AG20443 (cell line): Measurements from ENCODE around the gene CCR9.

Source experiments
- DNase-seq: peaks from one replicate; pipeline ENCODE4 v3.0.0; 2012; ENCODE audit warnings: low spot score, mixed read lengths

The CCR9 gene

DNA sequence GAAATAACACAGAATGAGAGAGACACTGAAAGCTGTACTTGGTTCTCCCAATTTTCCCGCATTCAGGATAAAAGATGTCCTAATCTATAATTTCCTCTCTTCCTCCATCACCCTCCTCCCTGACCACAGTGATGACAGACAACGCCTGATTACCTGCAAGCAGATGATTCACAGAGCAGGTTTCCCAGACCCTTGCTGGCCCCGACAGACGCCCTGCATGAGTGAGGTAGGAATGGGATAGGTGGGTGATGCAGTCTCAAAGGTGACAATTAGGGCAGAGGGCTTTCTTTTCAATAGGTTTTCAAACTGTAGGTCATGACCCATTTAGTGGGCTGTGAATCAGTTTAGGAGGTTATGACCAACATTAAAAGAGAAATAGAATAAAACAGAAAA lies 51.7 kb downstream of the CCR9 start:
- DNase-seq, result no peak

DNA sequence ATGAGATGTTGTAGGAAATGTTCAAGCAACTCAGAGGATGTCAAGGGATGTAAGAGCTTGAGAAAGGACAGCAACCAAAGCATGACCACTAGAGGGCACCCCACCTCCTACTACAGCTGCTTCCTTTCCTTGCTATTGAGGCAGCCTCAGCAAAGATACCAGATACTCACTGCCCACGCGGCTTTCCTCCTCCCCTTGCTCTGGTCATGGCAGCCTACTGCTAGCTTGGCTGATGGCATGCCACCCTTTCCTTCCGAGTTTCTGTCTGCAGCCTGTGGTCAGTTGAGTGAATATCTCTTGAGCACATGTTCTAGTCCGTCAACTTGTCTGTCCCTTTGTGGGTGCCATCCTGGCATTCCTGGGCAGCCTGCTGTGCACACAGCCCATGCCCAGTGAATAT lies 52.5 kb downstream of the CCR9 start:
- DNase-seq, result peak; percentile 84

DNA sequence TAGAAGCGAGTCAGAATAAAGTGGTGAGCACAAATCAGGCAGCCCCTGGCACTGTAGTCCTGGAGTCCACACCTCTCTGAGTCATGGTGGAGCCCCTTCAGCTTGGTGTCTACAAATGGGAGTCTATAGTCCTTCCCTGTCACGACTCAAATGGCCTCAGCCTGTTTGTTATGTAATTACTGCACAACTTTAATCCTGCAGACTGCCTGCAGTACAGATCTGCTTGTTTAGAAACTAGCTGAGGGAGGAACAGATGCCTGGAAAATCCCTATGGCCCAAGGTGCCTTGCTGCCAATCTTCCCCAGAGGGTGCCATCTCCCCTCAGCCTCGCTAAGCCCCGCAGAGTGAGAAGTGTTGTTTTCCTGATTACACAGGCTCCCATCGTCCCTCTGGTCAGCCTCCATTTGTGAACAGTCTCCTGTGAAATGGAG lies 53.0 kb downstream of the CCR9 start:
- DNase-seq, result no peak

DNA sequence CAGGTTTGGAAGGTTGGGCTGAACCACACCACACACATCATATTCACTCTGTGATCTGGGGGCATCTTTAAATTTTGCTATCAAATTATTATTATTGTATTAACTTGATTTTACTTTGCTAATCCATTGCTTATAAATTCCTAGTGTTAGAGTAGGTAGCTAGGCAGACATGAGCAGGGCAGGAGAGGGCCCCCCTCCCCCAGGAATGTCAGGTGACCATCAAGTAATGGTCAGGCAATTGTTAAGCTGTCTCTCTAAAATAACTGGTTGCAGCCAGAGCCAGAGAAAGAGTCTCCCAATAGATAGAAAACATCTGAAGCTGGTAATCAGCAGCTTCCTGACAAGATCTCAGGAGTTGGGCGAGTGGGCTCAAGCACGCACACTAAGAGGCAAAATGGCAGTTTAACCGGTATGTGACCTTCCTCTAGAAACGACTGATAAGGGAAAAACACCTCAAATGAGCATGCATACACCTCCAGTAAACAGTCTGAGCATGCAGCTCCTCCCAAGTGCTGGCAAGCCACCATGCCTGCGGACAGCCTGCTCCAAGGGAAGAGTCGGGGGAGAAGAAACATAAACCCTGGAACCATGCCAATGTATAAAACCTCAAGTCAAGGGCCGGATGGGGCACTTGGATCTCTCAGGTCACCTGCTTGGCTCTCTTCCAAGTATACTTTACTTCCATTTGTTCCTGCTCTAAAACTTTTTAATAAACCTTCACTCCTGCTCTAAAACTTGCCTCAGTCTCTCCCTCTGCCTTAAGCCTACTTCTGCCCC lies 53.8 kb downstream of the CCR9 start:
- DNase-seq, result no peak

DNA sequence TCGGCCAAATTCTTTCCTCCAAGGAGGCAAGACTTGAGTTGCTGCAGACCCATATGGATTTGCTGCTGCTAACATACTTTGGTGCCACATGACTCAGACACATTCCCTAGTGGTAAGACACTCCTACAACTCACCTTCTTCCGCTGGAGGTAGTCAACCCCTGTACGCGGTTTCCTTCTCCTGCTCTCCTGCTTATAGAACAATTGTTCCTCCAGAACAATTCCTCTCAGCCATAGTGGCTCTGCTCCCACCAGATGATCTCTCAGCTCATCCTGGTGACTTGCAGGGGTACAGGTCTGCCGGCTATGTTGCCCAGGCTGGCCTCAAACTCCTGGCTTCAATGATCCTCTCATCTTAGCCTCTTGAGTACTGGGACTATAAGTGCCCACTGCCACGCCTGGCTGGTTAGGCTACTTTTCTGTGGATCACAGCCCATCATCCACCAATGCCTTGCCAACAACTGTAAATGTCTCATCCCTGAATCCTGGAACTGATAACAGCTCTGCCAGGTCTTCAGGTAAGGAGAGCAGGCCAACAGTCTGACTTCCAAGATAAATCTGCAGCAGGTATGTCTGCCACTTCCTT lies 54.5 kb downstream of the CCR9 start:
- DNase-seq, result no peak

DNA sequence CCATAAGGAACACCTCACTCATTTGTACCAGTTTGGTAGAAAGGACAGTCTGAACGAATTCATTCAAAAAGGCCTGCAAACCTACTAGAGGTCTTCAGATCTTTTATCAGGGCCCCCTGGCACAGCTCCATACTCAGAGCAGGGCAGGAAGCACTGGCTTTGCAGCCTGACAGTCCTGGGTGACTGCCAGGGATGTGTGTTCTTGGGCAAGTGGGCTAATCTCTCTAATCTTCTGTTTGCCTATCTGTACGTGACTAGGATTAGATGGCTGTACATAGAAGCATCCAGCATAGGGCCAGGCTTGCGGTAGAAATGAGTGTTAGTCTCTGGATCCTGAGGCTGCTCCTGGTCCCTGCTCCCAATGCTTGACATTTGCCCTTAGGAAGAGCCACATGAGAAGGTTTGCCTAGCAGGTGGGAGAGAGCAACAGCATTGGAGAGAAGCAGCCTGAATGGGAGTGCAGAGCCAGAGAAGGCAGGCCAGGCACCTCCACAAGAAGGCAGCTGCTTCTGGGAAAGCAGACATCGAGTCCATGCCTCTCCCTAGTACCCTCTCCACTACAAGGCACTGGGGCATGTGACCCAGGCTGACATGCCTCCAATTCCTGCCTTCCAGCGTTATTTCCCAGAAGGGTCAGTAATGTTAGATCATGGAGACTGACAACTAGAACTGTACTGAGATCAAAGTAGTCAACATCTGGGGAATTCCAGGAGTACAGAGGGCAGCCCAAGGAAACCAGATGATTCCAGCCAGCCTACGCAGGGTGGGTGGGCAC lies 55.9 kb downstream of the CCR9 start:
- no peak for DNase-seq

DNA sequence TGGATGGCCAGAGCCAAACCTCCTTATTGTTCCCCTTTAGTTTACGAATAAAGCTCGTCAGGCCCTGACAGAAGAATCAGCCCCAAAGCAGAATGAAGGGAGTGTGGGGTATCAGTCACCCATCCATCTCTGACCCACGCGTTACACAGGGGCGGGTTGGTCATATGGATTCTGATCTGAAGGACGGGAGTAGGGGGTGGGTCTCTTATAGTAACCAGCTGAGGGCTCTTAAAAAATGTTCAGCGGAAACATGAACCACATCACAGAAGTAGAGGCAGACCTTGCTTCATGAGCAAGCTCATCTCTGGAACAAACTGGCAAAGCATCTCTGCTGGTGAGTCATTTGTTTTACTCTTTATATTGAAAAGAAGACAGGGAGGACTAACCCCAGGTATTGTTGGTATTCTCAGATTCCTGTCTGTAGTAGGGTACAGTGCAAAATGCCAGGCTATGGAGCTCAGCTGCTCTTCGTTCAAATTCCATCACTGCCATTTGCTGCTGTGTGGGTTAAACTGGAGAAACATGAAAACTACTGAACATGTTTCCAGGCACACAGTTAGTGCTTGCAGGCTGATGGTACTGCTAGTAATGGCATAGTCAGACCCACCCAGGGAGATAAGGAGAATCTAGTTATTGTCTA lies 57.0 kb downstream of the CCR9 start, which contains the start of gene CXCR6:
TSS of gene CXCR6 (plus strand) at position 258 of the 640 bp plus-strand sequence. CDS start 3,018 bp downstream, outside the sequence.
- no peak for DNase-seq

DNA sequence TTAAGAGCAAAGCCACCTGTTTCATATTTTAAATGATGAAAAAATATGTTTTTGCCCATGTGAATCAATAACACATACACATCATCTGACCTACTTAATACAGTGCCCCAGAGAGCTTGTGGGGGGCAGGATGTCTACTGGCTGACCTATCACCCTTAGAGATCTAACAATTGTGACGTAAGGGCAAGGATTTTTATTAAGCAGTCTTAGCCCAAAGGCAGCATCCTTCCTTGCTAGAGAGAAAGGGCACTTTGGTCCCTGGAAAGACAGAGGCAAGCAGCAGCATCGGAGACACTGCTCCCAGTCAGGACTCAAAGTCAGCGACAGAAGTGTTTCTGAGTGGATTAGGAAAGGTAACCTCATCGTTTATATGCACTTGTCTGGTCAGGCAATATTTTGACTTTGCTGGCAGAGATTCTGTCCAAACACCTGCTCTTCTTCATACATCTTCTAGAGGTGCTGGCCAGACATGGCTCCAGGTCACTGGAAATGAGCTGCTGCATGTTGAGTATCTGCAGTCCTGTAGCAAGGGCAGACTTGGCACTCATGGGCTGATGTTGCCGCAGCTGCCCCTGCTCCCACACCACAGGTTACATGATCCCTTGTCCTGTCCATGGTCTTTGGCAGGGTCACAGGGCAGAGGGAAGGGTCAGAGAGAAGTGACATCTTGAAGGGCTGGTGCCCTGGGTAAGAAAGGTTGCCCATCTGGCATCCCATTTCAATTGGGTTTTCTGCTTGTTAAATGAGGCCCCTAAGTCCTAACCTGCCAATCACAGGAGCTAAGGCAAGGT lies 58.7 kb downstream of the CCR9 start:
- no peak for DNase-seq

DNA sequence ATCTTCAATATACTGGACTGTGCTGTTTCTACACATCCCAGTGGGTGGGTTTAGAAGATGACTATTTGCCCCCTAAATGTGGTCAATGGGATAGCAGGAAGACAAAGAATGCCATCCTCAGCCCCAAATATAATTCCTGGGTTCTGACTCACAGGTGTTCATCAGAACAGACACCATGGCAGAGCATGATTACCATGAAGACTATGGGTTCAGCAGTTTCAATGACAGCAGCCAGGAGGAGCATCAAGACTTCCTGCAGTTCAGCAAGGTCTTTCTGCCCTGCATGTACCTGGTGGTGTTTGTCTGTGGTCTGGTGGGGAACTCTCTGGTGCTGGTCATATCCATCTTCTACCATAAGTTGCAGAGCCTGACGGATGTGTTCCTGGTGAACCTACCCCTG lies 60.0 kb downstream of the CCR9 start:
- no peak for DNase-seq

DNA sequence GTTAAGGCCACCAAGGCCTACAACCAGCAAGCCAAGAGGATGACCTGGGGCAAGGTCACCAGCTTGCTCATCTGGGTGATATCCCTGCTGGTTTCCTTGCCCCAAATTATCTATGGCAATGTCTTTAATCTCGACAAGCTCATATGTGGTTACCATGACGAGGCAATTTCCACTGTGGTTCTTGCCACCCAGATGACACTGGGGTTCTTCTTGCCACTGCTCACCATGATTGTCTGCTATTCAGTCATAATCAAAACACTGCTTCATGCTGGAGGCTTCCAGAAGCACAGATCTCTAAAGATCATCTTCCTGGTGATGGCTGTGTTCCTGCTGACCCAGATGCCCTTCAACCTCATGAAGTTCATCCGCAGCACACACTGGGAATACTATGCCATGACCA lies 60.5 kb downstream of the CCR9 start:
- no peak for DNase-seq

DNA sequence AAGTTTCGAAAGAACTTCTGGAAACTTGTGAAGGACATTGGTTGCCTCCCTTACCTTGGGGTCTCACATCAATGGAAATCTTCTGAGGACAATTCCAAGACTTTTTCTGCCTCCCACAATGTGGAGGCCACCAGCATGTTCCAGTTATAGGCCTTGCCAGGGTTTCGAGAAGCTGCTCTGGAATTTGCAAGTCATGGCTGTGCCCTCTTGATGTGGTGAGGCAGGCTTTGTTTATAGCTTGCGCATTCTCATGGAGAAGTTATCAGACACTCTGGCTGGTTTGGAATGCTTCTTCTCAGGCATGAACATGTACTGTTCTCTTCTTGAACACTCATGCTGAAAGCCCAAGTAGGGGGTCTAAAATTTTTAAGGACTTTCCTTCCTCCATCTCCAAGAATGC lies 61.0 kb downstream of the CCR9 start:
- no peak for DNase-seq

DNA sequence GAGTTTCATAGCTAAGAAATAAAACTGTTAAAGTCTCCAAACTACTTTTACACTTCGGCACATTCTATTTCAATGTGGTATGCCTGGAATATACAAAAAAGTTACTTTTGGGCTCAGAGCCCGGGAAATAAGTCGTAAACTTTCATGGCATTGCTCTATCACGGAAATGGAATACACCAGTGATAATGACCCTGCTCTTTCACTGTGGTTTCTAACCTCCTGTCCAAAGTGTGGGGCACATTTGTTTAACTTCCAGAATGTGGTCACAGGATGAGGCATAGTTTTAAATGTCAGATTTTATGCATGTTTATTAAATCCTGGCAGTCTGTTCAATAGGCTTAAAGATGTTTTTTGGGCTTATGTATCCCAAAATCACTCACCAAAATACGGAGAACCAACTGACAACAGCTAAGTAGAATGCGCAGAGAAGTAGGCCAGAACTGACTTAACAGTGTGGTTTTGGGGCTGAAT lies 62.0 kb downstream of the CCR9 start:
- DNase-seq, result peak; percentile 88

DNA sequence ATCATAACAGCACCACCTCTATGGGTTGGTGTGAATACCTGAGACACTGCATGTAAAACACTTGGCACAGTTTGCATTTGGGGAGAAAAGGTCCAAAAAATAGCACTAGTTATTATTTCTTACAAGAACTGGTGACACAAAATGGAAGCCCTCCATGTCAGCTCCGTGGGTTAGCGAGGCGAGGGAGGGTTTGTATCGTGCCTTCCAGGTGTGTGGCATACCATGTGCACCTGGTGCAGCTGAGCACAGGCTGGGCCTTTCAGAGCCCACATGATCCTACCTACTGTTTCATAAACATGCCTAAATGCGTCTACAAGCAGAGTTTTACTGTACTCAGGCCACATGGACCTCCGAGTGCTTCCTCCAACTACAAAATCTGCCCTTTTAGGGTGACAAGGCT lies 62.5 kb downstream of the CCR9 start:
- DNase-seq, result no peak

DNA sequence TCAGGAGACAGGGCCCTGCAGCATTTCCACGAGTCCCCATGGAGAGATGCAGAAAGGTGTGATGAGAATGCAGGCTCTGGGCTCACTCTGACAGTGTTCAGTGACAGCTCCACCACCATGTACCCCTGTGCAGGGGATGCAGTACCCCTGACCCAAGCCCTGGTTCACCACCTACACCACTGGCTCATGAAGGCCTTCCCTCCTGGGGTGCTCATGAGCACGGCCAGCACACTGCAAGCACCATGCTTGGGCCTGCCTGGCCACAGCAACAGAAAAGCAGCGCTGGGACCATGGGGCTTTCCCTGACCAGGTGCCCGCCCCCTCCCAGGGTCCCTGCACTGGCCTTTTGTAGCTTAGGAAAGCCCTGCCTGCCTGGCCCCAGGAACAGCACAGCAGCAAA lies 63.1 kb downstream of the CCR9 start:
- DNase-seq, result no peak

DNA sequence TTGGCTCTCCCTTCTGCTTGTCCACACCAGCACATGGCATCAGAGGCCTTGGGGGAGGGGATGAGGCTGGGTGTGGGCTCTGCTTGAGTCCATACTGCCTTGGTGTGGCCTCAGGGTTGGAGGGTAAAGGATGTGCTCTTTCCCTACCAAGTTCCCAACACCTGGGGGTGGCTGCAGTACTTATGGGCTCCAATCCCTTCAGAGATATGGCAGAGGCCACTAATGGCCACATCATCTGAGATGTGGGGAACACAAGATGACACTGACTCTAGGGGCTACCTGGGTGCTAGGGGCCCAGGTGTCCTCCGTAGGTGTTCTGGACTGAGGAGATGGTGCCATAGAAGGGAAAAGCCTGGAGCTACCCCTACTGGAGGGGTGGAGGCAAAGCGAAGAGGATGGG lies 63.8 kb downstream of the CCR9 start:
- DNase-seq, result no peak

DNA sequence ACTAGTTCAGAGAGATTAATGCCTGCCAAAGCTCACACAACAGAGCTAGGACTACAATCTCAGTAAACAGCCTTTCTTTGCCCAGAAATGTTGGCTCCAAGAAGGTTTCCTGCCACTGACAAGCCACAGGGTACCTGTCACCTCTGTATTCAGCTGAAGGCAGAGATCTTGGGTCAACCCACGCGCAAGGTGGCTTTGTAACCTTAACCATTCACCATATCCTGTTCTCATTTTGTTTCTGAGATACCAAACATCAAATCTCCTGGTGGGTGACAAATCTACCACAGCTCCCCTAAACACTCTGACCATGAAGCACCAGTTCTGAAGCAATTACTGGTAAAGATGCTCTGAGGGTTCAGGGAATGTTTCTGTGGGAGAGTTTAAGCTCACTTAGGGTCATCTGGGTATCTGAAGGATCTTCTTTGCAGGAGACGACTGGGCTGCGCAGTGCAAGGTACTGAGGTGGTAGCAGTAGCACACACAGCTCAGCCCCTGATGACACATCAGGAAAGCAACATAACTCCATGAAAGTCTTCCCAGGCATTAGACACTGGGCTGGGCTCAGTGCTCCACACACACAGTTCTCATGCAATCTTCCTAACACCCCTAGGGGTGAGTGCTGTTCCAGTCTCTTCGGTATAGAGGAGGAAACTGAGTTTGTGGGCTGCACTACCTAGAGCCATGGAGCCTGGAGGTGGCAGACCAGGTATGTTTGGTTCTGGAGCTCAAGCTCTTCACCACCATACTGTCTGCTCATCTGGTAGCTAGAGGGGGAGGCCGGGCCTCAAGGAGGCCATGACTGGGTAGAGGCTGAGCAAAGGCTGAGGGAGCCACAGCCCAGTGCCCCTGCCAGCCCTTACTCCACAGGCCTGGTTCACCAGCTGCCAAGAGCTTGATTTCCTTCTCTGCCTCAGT lies 64.6 kb downstream of the CCR9 start:
- no peak for DNase-seq

DNA sequence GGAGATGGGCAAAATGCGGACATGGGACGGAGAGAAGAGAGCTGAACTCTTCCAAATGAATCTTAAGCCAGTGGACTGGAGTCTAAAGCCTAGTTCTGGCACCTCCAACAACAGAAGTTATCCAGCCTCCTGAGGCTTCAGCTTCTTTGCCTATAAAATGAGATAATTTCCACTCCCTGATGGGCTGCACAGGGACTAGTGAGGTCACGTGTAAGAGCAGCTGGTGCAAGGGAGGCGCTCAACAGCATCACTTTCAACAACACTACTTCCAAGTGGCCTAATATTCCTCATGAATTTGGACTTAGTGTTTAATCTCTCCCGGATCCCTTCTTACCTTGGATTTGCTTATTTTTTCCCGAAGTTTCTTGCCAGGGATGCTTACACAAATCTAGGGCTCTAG lies 65.6 kb downstream of the CCR9 start:
- DNase-seq, result no peak

DNA sequence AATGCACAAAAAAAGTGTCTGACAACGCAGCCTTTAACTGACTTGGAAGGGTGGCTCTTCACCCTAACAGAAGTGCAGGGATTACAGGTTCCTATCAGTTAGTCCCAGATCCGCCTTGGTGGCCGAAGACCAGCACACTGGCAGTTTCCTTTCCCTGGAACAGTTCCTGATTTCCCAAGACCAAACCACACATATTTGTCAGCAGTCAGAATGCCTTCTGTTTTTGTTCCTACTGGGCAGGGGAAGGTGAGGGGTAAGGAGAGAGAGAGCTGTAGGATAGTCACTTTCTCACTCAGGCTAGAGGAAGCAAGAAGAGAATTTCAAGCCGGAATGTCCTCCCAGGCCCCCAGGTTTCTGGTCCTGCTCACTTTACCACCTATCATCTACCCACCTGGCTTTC lies 66.1 kb downstream of the CCR9 start:
- DNase-seq, result no peak
